HG02571 (cell line): Measurements from ENCODE around the gene FADS3.

Experiments used
- ATAC-seq: cut with Tn5 transposase; IDR thresholded peaks from one replicate; pipeline ENCODE4 v1.9.1; 2021; ENCODE audit warnings: mild to moderate bottlenecking, moderate library complexity; ENCODE audit not compliant: unreplicated experiment

Gene FADS3

DNA sequence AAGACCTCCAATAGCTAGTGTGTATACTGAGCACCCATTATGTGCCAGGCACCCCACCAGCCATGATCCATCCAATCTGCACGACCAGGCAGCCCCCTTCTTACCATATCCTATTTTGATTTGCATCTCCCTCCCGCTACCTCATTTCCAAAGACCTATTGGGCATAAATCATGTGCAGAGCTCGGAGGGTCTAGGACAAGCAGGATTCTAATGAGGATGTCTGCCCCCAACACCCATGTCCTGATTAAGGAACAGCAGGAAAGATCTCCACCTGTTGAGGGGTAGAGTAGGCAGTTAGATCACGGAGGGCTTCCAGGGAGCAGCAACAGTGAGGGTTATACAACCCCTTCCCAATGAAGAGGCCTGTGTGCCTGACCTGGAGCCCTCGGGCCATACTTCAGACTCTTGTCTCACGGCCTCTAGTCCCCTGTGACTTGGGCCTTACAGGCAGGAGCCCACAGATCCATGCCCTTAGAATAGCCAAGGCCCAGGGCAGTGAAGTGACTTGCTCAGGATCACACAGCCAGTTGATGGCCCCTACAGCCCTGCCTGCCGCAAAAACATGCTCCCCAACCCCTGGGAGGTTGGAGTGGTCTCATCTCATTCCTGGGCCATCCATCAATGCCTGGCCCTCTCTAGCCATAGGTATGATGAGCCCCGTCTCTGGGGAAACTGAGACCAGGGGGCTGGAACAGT, 22.5 kb upstream of the FADS3 start:
- ATAC-seq, result no peak

DNA sequence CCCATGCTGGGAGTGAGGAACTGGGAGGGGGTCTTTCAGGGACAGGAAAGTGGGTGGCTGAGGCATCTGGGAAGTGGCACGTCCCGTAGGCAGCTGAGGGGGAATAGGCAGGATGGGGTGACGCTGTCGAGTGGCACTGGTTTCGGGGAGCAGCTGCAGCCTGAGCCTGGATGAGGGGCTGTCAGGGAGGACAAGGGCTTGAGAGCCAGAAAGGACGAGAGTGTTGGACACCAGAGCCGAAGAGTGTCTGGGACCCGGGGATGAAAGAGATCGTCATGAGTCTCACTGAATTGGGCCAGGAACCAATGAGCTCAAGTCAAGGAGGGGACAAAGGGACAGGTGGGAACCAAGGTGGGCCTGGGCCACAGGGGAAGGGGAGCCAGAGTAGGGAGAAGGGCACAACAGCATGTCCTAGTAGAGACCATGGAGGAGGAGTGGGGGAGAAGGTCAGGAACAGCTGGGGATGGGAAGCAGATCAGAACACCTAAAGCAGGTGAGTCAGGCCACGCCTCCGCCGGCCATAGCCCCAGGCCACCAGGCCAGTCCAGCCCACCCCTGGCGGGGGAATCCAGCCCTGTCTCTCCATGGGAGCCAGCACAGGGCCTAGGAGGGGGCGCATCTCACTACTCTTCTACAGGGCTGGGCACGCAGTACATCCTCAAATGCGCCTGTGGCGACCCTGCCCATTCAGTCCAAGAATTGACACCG, 21.8 kb upstream of the FADS3 start:
- no peak for ATAC-seq

DNA sequence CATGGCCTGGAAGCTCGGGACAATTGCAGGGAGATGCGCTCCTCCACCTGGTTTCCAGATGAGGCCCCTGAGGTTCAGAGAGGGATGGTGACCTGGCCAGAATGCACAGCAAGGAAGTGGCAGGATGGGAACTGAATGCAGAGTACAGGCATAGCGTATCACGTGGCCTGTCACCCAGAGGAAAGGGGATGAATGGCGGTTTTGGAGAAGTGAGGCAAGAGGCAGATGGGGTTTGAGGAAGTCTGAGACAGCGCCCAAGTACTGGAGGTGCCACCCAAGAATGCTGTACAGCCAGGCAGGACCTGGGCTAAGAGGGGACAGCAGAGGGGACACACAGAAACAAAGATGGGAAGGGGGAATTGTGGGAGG, 21.2 kb upstream of the FADS3 start:
- ATAC-seq, result no peak

DNA sequence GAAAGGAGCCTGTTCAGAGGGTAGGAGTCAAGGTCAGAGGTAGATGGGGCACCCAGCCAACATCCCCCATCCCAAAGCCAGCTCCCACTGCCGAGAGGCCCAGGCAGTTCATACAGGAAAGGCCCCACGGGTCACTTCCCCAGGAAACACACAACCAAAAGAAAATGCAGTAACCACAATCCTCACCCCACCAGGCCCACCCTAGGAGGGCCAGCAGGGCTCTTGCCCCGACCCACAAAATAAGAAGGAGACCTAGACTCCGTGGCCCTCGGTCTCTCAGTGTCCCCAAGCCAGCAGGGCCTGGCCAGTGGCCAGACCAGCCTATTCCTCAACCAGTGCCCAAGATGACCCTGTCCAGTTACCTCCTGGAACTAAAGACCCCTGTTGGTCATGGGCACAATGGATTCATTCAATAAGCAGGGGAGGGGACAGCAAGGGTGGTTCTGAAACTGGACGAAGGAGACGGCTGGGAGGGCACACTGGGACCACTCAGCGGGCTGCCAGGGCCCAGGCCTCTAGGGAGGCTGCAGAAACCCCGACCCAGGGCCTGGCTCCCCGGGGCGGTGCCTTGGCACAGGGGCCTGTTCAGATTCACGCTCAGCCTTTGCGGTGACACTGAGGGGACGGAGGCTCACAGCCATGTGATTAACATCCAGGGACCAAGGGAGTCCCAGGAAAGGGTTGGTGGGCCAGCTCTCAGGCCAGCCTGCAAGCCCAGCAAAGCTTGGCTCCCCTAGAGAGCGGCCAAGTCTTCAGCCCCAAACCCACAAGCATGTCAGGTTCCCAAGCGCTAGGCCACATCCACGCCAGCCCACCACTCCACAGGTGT, 20.6 kb upstream of the FADS3 start:
- ATAC-seq, result no peak

DNA sequence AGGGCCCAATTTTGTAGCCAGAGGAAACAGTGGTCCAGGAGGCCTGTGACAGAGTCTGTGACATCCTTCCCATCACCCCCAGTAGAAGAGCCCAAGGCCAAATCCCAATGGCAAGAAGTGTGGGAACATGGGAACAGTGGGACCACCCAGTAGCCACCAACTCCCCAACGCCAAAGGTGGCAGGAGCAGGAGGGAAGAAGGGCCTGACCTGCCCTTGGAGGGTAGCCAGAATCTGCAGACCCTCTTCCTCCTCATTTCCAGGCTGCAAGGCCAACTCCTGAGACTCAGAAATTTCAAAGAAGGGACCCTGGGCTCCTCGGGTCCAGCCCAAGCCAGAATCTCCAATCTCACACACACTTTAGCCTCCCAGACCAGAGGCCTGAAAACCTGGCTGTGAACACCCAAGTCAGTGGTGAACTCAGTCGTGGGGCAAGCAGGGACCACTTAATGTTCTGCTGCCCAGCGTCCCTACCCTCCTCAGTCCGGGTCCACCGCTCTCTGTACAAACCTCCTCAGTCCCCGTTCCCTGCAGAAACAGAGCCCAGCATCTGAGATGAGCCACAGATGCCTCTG, 19.9 kb upstream of the FADS3 start:
- no peak for ATAC-seq

DNA sequence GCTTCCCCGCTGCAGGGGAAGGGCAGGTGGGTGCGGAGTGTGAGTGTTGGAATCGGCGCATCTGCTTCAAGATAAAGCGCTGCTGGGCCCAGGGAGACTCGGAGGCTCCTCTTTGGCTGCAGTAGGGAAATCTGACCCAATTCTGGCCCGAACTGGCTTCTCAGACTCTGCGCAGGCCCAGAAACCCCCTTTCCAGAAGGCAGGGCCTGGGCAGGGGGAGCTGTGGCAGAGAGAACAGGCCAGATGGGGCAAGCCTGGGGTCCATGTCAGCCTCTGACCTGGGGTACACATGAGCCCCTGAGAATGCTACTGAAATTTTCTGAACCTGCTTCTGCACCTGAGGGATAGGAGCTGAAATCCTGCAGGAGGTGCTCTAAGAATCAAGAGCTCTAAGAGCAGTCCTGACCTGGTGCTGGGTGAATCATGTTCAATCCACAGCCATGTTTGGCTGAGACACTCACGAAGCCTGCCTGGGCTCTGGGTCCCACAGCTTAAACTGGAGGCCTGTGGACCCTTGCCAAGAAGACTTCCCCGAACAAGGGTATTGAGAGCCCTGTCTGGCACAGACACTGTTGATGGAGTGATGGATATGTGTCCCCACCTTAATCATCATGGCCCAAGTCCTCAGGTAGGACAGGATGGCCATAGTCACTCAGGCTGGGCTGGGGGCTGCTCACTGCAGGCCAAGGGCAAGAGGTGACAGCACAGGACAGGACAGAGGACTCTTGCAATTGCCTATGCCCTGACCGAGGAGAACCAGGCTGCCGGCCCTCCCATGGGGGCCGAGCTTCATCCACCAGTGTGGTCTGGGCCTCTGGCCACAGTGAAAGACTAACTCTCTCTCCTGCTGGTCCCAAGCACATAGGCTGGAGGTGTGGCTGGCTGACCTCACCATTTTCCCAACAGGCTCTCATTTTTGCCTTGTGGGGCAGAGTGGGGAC, 19.1 kb upstream of the FADS3 start:
- no peak for ATAC-seq

DNA sequence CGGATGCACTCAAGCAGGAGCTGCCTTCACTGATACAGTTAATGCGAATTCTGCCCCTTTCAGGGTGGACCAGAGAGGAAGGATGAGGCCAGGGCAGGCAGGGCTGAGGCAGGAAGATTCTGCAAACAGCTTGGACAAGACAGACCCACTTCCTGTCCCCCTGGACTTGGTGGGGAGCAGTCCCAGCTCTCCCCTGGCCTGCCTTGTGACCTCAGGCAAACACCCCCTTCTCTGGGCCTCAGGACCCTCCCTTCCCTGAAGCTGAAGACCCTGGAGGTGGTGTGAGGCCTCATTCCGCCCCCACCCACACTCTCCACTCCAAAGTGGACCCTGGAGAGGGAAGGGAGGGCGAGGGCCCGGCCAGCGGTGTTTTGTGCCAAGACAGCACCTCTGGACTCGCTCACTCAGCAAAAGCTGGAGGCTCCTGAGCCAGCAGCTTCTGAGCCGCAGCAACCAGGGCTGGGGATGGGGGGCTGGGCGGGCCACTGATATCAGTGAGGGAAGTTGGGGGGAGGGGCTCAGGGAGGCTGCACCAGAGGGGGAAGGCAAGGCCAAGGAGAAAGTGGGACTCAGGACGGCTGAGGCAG, 17.5 kb upstream of the FADS3 start:
- no peak for ATAC-seq

DNA sequence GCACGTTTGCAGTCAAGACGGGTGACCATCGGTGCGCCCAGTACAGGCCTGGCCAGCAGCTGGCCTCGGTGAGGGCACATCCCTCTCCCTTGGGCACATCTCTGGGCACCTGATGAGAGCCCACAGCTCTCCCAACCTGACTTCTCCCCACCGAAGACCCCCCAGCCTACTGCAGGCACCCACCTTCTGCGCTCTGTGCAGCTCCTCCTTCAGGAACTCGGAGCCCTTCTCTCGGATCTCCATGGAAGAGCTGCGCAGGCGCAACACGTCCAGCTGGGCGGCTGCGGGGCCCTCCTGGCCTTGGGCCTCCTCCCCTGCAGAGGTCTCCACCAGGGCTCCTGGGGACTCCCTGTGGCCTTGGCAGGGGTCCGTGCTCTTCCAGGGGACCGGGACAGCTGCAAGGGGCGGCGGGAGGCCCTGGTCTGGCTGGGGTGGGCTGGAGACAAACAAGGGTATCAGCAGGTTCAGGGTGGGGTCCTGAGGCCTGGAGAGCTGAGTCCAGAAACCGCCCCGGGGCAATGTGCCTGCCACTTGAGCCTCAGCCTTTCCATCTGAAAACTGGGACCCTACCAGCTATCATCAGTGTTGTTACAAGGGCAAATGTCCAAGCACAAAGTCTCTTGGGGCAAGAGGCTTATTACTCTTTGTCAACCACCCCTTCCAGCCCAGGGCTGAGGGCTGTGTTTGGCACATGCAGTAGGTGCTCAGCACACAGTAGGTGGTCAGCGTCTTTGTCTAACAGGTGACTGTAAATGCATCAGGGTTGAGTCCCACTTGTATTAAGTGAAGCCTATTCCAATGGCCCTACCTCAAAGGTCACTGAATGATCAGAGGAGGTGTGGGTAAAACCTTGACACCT, 16.8 kb upstream of the FADS3 start:
- no peak for ATAC-seq

DNA sequence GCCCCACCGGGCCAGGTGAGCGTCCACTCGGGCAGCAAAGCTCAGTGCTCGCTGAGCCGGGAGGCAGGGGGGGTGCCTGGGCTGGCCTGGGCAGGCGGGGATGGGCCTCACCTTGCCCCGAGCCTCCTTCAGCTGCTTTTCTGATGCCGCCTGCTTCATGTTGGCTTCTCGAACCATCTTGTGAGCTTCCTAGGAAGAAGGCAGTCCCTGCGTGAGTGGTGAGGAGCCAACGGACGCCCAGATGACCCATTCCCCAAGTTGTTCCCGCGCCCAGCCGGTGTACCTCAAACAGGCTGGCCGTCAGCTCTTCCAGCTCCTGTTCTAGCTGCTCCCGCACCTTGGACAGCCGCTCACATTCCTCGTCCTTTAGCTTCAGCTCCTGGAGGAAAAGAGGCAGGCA, 15.9 kb upstream of the FADS3 start:
- no peak for ATAC-seq

DNA sequence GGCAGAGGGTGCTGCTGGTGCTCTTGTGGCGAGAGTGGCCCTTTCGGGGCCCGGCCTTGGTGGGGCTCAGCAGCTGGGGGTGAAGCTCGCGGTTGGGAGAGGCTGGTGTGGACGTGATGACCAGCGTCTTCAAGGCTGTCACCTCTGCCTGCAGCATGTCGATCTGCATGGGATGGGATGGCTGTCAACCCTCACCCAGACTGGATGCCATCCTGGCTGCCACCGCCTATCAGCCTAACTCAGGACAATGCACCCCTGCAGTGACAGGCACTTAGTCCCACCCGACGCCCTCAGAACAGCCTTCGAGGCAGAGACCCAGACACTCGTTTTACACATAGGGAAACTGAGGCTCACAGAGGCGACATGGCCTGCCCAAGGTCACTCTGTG, 15.2 kb upstream of the FADS3 start:
- ATAC-seq, result no peak

DNA sequence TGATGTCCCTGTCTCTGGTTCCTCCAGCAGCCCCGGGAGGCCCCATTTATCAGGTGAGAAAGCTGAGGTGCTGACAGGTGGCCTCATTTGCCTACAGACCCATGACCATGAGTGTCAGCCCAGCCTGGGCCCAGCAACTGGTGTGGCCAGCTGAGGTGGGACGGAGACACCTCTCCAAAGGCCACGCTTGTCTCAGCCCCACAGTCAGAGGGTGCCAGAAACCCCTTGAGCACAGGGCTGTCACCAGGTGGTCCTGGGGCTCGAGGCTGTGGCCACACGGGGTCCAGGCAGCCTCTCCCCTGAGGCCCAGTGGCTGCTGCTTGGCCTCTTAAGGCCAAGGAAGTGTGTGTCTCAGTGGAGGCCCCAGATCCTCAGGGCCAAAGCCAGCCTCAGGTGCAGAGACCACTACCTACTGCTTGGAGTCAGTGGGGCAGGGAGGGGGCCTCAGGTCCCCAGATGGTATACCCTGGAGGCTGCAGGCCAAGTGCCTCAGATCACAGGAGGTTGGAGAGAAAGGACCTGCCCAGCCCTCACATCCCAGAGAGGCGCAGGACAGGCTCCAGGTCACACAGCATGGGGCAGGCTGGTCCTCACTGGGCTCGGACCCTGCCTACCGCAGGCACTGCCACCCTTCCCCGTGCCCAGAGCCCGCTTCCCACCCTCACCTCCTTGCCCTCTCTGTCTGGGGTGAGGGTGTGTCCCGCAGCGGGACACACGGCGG, 14.6 kb upstream of the FADS3 start:
- no peak for ATAC-seq

DNA sequence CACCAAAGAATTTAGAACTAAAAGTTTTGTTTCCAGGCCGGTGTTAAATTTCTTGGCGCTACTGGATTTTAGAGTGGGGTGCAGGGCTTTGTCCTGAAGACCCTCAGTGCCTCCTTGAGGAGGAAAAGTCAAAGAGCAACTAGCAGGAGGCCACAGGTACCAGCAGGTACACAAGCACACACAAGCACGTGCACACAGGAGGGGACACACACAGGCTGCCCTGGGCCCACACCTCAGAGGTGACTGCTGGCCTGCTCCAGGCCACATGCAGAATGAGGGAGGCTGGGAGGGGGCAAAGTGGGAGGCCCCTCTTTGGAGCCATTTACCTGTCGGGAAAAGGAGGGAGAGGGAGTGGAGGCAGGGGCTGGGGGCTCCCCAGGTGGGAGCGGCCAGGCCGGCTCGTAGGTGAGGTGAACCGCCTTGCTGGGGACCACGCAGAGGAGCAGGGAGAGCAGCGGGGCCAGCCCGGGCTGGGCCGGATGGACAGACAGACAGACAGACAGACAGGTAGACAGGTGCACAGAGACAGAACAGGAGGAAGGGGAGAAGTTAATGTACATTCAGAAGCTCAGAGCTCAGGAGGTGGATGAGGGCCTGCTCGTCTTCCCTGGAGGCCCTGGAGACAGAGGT, 13.8 kb upstream of the FADS3 start:
- no peak for ATAC-seq

DNA sequence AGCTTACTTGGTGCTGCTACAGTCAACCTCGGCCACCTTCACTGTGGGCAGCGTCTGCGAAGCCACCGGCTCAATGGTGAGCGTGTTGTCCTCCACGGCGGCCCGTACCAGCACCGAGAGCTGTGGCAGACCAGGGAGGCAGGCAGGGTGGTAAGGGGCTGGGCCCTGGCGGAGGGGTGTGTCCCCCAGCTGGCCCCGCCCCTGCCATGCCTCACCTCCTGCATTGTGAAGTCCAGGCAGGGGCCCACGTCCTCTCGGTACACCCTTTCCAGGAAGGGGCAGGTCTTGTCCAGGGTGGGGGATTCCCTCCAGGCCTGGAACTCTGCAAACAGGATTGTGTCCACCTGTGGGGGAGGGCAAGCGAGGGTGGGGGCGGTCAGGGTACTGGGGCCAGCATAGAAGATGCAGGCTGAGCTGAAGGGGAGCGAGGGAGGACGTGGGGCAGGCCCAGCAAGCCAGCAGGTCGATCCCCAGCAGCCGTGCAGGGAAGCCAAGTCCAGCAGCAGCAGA, 13.2 kb upstream of the FADS3 start:
- no peak for ATAC-seq

DNA sequence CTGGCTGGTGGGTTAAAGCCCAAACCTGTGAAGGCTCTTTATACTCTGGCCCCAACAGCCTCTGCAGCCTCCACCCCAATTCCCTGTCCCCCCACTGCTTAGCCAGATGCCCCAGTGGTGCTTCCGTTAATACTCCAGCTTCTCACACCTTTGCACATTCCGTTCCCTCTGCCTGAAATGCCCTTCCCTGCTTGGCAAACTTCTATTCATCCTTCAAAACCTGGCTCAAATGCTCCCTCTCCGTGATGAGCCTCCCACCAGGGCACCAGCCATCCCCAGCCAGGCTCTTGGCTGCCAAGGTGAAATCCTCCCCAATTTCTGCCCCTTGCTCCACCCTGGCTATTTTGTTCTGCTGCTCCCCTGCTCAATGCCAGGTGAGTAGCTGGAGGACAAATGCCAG, 12.5 kb upstream of the FADS3 start:
- no peak for ATAC-seq

DNA sequence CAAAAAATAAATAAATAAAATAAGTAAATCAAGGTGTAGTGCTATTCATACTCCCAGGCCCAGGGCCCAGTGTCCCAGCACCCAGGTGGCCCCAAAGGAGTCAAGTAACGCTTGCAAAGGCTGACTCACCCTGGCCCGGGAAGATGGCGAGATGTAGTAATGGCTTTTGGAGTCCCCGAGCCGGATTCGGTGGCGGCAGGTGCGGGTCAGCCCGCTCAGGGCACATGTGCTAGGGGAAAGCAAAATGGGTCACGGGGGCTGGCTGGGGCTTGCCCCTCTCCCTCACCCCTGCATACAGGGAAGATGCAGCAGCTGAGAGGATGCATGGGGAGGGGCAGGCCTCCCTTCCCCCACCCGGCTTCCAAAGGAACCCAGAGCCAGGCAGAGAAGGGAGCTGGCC, 11.0 kb upstream of the FADS3 start:
- ATAC-seq, result no peak

DNA sequence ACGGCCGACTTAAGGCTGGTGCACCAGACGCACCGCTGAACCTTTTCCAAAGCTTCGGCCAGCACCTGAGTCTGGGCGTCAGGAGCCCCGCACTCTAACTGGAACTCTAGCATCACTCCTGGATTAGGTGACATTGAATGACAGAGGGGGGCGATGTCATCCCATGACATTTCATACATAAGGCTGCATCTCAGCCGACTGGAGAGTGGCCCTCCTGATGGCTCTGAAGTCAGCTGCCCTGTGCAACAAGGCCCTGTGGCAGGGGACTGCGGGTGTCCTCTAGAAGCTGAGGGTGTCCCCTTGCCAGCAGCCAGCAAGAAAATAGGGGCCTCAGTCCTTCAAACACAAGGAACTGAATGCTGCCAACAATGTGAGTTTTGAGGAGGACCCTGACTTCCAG, 10.1 kb upstream of the FADS3 start:
- ATAC-seq, result no peak

DNA sequence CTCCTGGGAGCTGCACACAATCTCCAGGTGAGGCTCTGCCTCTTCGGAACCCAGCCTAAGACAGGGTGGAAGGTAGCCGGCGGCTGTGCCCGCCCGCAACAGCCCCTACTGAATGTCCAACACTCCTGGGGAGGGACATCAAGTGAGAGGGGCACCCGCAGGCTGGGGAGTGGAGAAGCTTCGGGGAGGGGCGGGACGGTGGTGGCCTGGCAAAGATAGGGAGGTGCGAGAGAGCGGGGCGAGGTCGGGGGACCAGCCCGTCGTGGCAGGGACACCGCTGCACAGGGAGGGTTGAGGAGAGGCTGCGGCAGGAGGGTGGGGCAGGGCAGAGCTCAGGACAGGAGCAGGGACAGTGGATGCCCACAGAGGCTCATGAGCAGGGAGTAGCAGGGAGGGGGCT, 8.9 kb upstream of the FADS3 start:
- no peak for ATAC-seq
